C4-2B (cell line): ENCODE data around the gene CD8A.

Experiments
- CTCF ChIP-seq: fragments of 450-650 bp; conservative IDR thresholded peaks from 2 replicates; pipeline ENCODE4 v1.5.1; 2017; ENCODE audit warnings: mild to moderate bottlenecking
- ZFX ChIP-seq: fragments of 450-650 bp; IDR thresholded peaks from 2 replicates; pipeline ENCODE4 v1.6.1; 2017

DNA sequence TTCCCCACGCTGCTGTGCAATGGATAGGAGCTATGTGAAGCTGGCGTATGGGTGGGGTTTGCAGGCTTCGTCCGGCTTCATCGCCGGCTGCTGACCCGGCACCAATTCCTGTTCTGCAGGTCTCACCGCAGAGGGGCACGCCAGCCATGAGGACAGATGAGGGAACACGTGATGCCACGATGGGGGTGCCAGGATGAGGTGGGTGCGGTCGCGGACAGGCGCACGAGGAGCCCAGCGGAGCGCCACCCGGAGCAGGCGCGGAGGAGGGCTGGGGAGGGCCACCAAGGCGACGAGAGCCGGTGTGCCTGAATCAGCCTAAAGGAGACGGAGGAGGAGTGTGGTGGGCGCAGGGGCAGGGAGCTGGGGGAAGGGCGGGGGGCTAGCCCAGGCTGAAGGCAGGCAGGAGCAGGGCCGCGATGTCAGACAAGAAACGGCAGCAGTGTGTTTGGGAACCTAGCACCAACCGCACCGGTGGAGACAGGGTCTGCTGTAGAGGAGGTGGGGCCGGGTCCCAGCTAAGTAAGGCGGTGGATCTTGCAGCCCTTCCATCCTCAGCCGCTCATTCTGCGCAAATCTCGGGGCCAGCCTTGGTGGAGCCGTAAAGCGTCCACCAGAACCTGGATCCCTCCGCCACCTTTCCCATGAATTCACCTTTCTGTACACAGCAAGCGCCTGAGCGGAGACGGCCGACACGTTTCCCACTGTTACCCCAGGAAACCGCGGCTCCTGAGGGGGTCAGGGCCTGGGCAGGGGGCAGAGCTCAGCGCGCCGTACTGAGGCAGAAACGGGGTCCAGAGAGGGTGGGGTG, 17.0 kb upstream of the CD8A start:
- no peak for TF ChIP-seq CTCF
- no peak for TF ChIP-seq ZFX
